ENCODE data around the gene NRIP3.

Gene NRIP3

GRCh38 chr11:8933931-8934330 lies 69.9 kb downstream of the NRIP3 start:
- TF ChIP-seq CTCF (IDR thresholded peaks at IDR 0.05; ENCODE audit: low read depth, low read length, poor library complexity, severe bottlenecking) = no peak
- TF ChIP-seq EZH2phosphoT487 (IDR thresholded peaks at IDR 0.05; ENCODE audit: borderline replicate concordance, low read length) = no peak
- H3F3A ChIP-seq (ENCODE audit: control insufficient read depth, insufficient read depth) = no peaks in the 10 kb centered on the region
- H3K4me2 ChIP-seq (ENCODE audit: low read length) = no peak overlapping the region
- no peaks in the 10 kb centered on the region for H3K9me3 ChIP-seq (ENCODE audit: control insufficient read depth, insufficient read depth, low read length)
- no peak overlapping the region for H3K27ac ChIP-seq (ENCODE audit: low read depth, low read length)
- H4K20me1 ChIP-seq (ENCODE audit: control insufficient read depth, insufficient read depth, low read depth, low read length) = no peaks in the 10 kb centered on the region
- no peaks in the 10 kb centered on the region for H3K79me2 ChIP-seq (ENCODE audit: control insufficient read depth, low read length)
- no peaks in the 10 kb centered on the region for H3K9me2 ChIP-seq (replicated peaks; ENCODE audit: control insufficient read depth, low read length)
- H3K36me3 ChIP-seq (ENCODE audit: control insufficient read depth, low read length) = no peaks in the 10 kb centered on the region
- H3K27me3 ChIP-seq (ENCODE audit: control insufficient read depth, low read length) = no peaks in the 10 kb centered on the region
- no peaks in the 10 kb centered on the region for H3K4me1 ChIP-seq (ENCODE audit: control insufficient read depth, low read length)
- H3K4me3 ChIP-seq (ENCODE audit: low read length) = no peak overlapping the region

- Histone ChIP-seq H4K20me1 (ENCODE audit: control insufficient read depth, insufficient read depth, low read depth, low read length) (no peaks in the 10 kb centered on the region), H3K4me1 (ENCODE audit: control insufficient read depth, low read length) (no peaks in the 10 kb centered on the region), H3K9me3 (ENCODE audit: control insufficient read depth, insufficient read depth, low read length) (no peaks in the 10 kb centered on the region), H3K36me3 (ENCODE audit: control insufficient read depth, low read length) (no peaks in the 10 kb centered on the region), H3K9me2 (replicated peaks; ENCODE audit: control insufficient read depth, low read length) (no peaks in the 10 kb centered on the region), H3K27ac (ENCODE audit: low read depth, low read length) (no peak within 1 kb of the TSS), H3K27me3 (ENCODE audit: control insufficient read depth, low read length) (no peaks in the 10 kb centered on the region), H3F3A (ENCODE audit: control insufficient read depth, insufficient read depth) (no peaks in the 10 kb centered on the region), H3K79me2 (ENCODE audit: control insufficient read depth, low read length) (no peaks in the 10 kb centered on the region), H3K4me3 (ENCODE audit: low read length) (no peak within 1 kb of the TSS), H3K4me2 (ENCODE audit: low read length) (no peak within 1 kb of the TSS)
- TF ChIP-seq CTCF (IDR thresholded peaks at IDR 0.05; ENCODE audit: low read depth, low read length, poor library complexity, severe bottlenecking) (no peak), EZH2phosphoT487 (IDR thresholded peaks at IDR 0.05; ENCODE audit: borderline replicate concordance, low read length) (no peak)
Observed at GRCh38 chr11:8932564-8933180, 71.1 kb downstream of the NRIP3 start, which contains the start of gene C11orf16. C11orf16 (minus strand) TSS chr11:8932947; CDS start chr11:8932308, 639 bp downstream.

Data from DOHH2 (cell line).